ENCODE results near the gene SEC14L5.

GRCh38 chr16:4944333-4945281 is 13.5 kb upstream of the SEC14L5 start:
- TF ChIP-seq SPI1 (IDR thresholded peaks at IDR 0.05; ENCODE audit: borderline replicate concordance, insufficient read depth, low read depth, low read length), result no peak
- no peak for TF ChIP-seq POLR2A (IDR thresholded peaks at IDR 0.05; ENCODE audit: low read depth, low read length)
- TF ChIP-seq E2F4 (IDR thresholded peaks at IDR 0.05; ENCODE audit: low read depth, low read length), result no peak
- no peak for TF ChIP-seq POLR2AphosphoS5 (IDR thresholded peaks at IDR 0.05; ENCODE audit: low read length)
- TF ChIP-seq YY1 (IDR thresholded peaks at IDR 0.05; ENCODE audit: low read depth, low read length), result no peak

Measured in GM12878 (cell line).